Naive thymus-derived CD4-positive, alpha-beta T cell (primary cell): ENCODE results near the gene CENPP. TPM values are rescaled to one million over a fixed set of nuclear protein-coding genes. Genes with fewer than 3 reads are reported as not detected.

Experiments
- ATAC-seq: fragments of 150-1000 bp; cut with Tn5 transposase; 2 replicates; pipeline ENCODE4 v1.10.0; 2021; ENCODE audit warnings: mild to moderate bottlenecking, moderate library complexity
- CTCF ChIA-PET: fragments of 350-600 bp; sonication (Branson Sonifier 250); formaldehyde crosslinking; loops from one replicate; lab custom pipeline; 2021; ENCODE audit warnings: antibody characterized with exemption; lab: Charles Lee
- POLR2A ChIA-PET: fragments of 350-600 bp; sonication (Branson Sonifier 250); formaldehyde crosslinking; loops from one replicate; lab custom pipeline; 2021; ENCODE audit warnings: antibody characterized with exemption, inconsistent platforms; lab: Charles Lee
- DNase-seq, 9 donors: peaks; one replicate each; pipeline versions ENCODE4 v3.0.0 to v3.0.0-alpha.2; 2020 to 2022; ENCODE audit warnings: mixed read lengths in 1 of 9
- H3K27ac ChIP-seq: one replicate; pipeline ENCODE4 v1.7.0; 2013; ENCODE audit warnings: mild to moderate bottlenecking, low read depth, low read length, moderate library complexity
- H3K27me3 ChIP-seq, 2 donors: one replicate each; pipeline ENCODE4 v1.7.0; 2013; ENCODE audit warnings: low read length in 2 of 2, mild to moderate bottlenecking in 2 of 2, moderate library complexity in 2 of 2; ENCODE audit not compliant: control insufficient read depth in 2 of 2, insufficient read depth in 2 of 2
- H3K36me3 ChIP-seq, 3 experiments: 1 replicate in 2 of 3; 2 replicates in 1 of 3; pipeline ENCODE4 v1.7.0; 2013; ENCODE audit warnings: low read length in 3 of 3, mild to moderate bottlenecking in 3 of 3, moderate library complexity in 1 of 3; ENCODE audit not compliant: insufficient read depth in 3 of 3, control insufficient read depth in 2 of 3
- H3K4me1 ChIP-seq, 2 donors: one replicate each; pipeline ENCODE4 v1.7.0; 2013; ENCODE audit warnings: low read length in 2 of 2, mild to moderate bottlenecking in 2 of 2, moderate library complexity in 1 of 2; ENCODE audit not compliant: control insufficient read depth in 2 of 2, insufficient read depth in 2 of 2
- H3K4me3 ChIP-seq: 2 replicates; pipeline ENCODE4 v1.7.0; 2013; ENCODE audit warnings: mild to moderate bottlenecking, low read length
- H3K9me3 ChIP-seq, 3 experiments: 1 replicate in 2 of 3; 2 replicates in 1 of 3; pipeline ENCODE4 v1.7.0; 2013; ENCODE audit warnings: low read length in 3 of 3; ENCODE audit not compliant: control insufficient read depth in 2 of 3
- H3K27ac Mint-ChIP-seq, 9 donors: one replicate each; pipeline ENCODE4 v1.8.0; 2020 to 2022; ENCODE audit warnings: mixed read lengths in 9 of 9, mild to moderate bottlenecking in 8 of 9, moderate library complexity in 5 of 9, inconsistent platforms in 2 of 9
- H3K27me3 Mint-ChIP-seq, 5 donors: one replicate each; pipeline ENCODE4 v1.8.0; 2021 to 2022; ENCODE audit warnings: mixed read lengths in 5 of 5, mild to moderate bottlenecking in 1 of 5
- H3K36me3 Mint-ChIP-seq, 5 donors: one replicate each; pipeline ENCODE4 v1.8.0; 2020 to 2022; ENCODE audit warnings: mixed read lengths in 5 of 5, mild to moderate bottlenecking in 3 of 5, inconsistent platforms in 1 of 5
- H3K4me1 Mint-ChIP-seq, 7 donors: one replicate each; pipeline ENCODE4 v1.8.0; 2020 to 2022; ENCODE audit warnings: mixed read lengths in 7 of 7, mild to moderate bottlenecking in 3 of 7, inconsistent platforms in 1 of 7
- H3K4me3 Mint-ChIP-seq, 10 donors: one replicate each; pipeline ENCODE4 v1.8.0; 2020 to 2022; ENCODE audit warnings: mild to moderate bottlenecking in 10 of 10, mixed read lengths in 10 of 10, moderate library complexity in 6 of 10, inconsistent platforms in 2 of 10
- H3K9me3 Mint-ChIP-seq, 11 donors: one replicate each; pipeline ENCODE4 v1.8.0; 2020 to 2022; ENCODE audit warnings: mixed read lengths in 11 of 11, mild to moderate bottlenecking in 4 of 11, inconsistent platforms in 1 of 11, moderate library complexity in 1 of 11
- intact Hi-C, 2 donors: fragments of 100-400 bp; cut with micrococcal nuclease; formaldehyde crosslinking; loops; one replicate each; pipeline ENCODE4 v1.15.1; 2023
- polyA plus RNA-seq, 2 donors: library from polyadenylated mRNA; unstranded; fragments of 300-500 nt; fragmentation: Illumina TruSeq; gene quantifications; one replicate each; pipeline ENCODE4 v1.2.3, GENCODE V29; 2021
- total RNA-seq, 6 experiments: library from RNA in 5 of 6; stranded (reverse) in 5 of 6; gene quantifications; 1 replicate in 5 of 6; 2 replicates in 1 of 6; pipeline ENCODE4 v1.2.3 and lab custom pipeline; 2021 to 2026

CENPP gene
- total and polyA plus RNA-seq, 7 experiments from 2014 or later: 1.2 to 24.3 (median 3.8) TPM

- H3K27me3 ChIP-seq: no peaks in the 10 kb centered on the region
- DNase-seq: no peak
- no peak for ATAC-seq
- peaks cover 0 to 4% (median 0%) of the 10 kb centered on the region in 5 donors for H3K36me3 Mint-ChIP-seq
- ChIA-PET CTCF (no interaction called here), POLR2A (interaction anchor here (0.8 kb wide), 1 partner anchor 78 kb away, joined by 4 read pairs; the partner anchor contains the start of genes CENPP and NOL8)
- H3K4me3 Mint-ChIP-seq: no peak overlapping the region
- intact Hi-C loops: no loop called here
- H3K4me1 ChIP-seq: peaks cover 0 to 22% of the 10 kb centered on the region in 2 donors
- no peak overlapping the region for H3K27ac ChIP-seq
- no peaks in the 10 kb centered on the region for H3K27me3 Mint-ChIP-seq
- no peaks in the 10 kb centered on the region for H3K9me3 Mint-ChIP-seq
- no peaks in the 10 kb centered on the region for H3K9me3 ChIP-seq
- H3K36me3 ChIP-seq: peaks cover 0 to 4% (median 0%) of the 10 kb centered on the region in 3 experiments
- H3K4me1 Mint-ChIP-seq: peaks cover 15 to 30% (median 28%) of the 10 kb centered on the region in 7 donors
- H3K27ac Mint-ChIP-seq: peak overlapping the region in 1 of 9 donors; percentile 46
- no peak overlapping the region for H3K4me3 ChIP-seq
These were observed 77.3 kb downstream of the CENPP start for GRCh38 chr9:92402826-92403745.

- POLR2A ChIA-PET: interaction anchor here (1.4 kb wide), 1 partner anchor 78 kb away, joined by 3 read pairs; the partner anchor contains the start of gene CENPP
- H3K4me3 Mint-ChIP-seq: peak within 1 kb of the TSS in 4 of 10 donors; percentile 37 to 44 (median 42)
- Histone ChIP-seq H3K4me3 (no peak within 1 kb of the TSS), H3K4me1 (peaks cover 0 to 22% of the 10 kb centered on the region in 2 donors), H3K9me3 (no peaks in the 10 kb centered on the region), H3K36me3 (peaks cover 0 to 4% (median 0%) of the 10 kb centered on the region in 3 experiments), H3K27me3 (no peaks in the 10 kb centered on the region), H3K27ac (no peak within 1 kb of the TSS)
- intact Hi-C loops: no loop called here
- H3K27me3 Mint-ChIP-seq: no peaks in the 10 kb centered on the region
- H3K27ac Mint-ChIP-seq: peak within 1 kb of the TSS in 3 of 9 donors; percentile 7 to 65 (median 39)
- H3K4me1 Mint-ChIP-seq: peaks cover 15 to 30% (median 28%) of the 10 kb centered on the region in 7 donors
- CTCF ChIA-PET: no interaction called here
- no peaks in the 10 kb centered on the region for H3K9me3 Mint-ChIP-seq
- ATAC-seq (no peak), DNase-seq (no peak)
- H3K36me3 Mint-ChIP-seq: peaks cover 0 to 2% (median 0%) of the 10 kb centered on the region in 5 donors
These were observed 78.5 kb downstream of the CENPP start, which contains the start of gene OGN for GRCh38 chr9:92404042-92404836. TSS of gene OGN (minus strand) at chr9:92404578. CDS start at chr9:92403407, 1,171 bp downstream.

- ChIA-PET POLR2A (interaction anchor here (1.4 kb wide), 1 partner anchor 80 kb away, joined by 3 read pairs; the partner anchor contains the start of gene CENPP), CTCF (interaction anchor here (0.6 kb wide), 1 partner anchor 43 kb away, joined by 3 read pairs; no protein-coding TSS in a partner anchor)
- Mint-ChIP-seq H3K27ac (peak overlapping the region; percentile 71 to 90 (median 87)), H3K36me3 (peaks cover 0 to 2% (median 0%) of the 10 kb centered on the region in 5 donors), H3K9me3 (no peaks in the 10 kb centered on the region), H3K27me3 (no peaks in the 10 kb centered on the region), H3K4me3 (peak overlapping the region; percentile 63 to 82 (median 77)), H3K4me1 (peaks cover 15 to 30% (median 28%) of the 10 kb centered on the region in 7 donors)
- ATAC-seq (no peak), DNase-seq (no peak)
- Histone ChIP-seq H3K27me3 (no peaks in the 10 kb centered on the region), H3K27ac (no peak overlapping the region), H3K9me3 (no peaks in the 10 kb centered on the region), H3K4me3 (no peak overlapping the region), H3K36me3 (peaks cover 0 to 4% (median 0%) of the 10 kb centered on the region in 3 experiments), H3K4me1 (peaks cover 0 to 22% of the 10 kb centered on the region in 2 donors)
- intact Hi-C loops: loop anchor here in 1 of 2 donors (5.0 kb wide), 1 partner anchor 79 kb away; the partner anchor contains the start of genes CENPP and NOL8
These were observed 80.1 kb downstream of the CENPP start for GRCh38 chr9:92405818-92406217.

- peak overlapping the region; percentile 63 to 82 (median 77) for H3K4me3 Mint-ChIP-seq
- H3K27ac ChIP-seq: peak overlapping the region; percentile 55
- intact Hi-C loops: loop anchor here in 1 of 2 donors (5.0 kb wide), 1 partner anchor 79 kb away; the partner anchor contains the start of genes CENPP and NOL8
- H3K4me1 Mint-ChIP-seq: peaks cover 15 to 30% (median 28%) of the 10 kb centered on the region in 7 donors
- DNase-seq (peak in 7 of 9 donors; percentile 27 to 60 (median 49)), ATAC-seq (peak; percentile 91)
- peak overlapping the region; percentile 59 for H3K4me3 ChIP-seq
- ChIA-PET CTCF (interaction anchor here (0.6 kb wide), 1 partner anchor 33 kb away, joined by 5 read pairs; no protein-coding TSS in a partner anchor), POLR2A (interaction anchor here (1.7 kb wide), 1 partner anchor 81 kb away, joined by 12 read pairs; the partner anchor contains the start of genes CENPP and NOL8)
- H3K9me3 Mint-ChIP-seq: no peaks in the 10 kb centered on the region
- H3K27ac Mint-ChIP-seq: peak overlapping the region; percentile 71 to 90 (median 87)
- H3K27me3 Mint-ChIP-seq: no peaks in the 10 kb centered on the region
- H3K27me3 ChIP-seq: no peaks in the 10 kb centered on the region
- peaks cover 0 to 2% (median 0%) of the 10 kb centered on the region in 5 donors for H3K36me3 Mint-ChIP-seq
- H3K4me1 ChIP-seq: peaks cover 0 to 22% of the 10 kb centered on the region in 2 donors
- H3K9me3 ChIP-seq: no peaks in the 10 kb centered on the region
- peaks cover 0 to 4% (median 0%) of the 10 kb centered on the region in 3 experiments for H3K36me3 ChIP-seq
These were observed 80.7 kb downstream of the CENPP start for GRCh38 chr9:92406477-92406876.

- ChIA-PET CTCF (no interaction called here), POLR2A (interaction anchor here (1.7 kb wide), 1 partner anchor 83 kb away, joined by 12 read pairs; the partner anchor contains the start of genes CENPP and NOL8)
- Mint-ChIP-seq H3K36me3 (peaks cover 0 to 8% (median 0%) of the 10 kb centered on the region in 5 donors), H3K4me1 (peaks cover 15 to 30% (median 28%) of the 10 kb centered on the region in 7 donors), H3K27ac (peak overlapping the region in 2 of 9 donors; percentile 29 to 82), H3K27me3 (no peaks in the 10 kb centered on the region), H3K4me3 (no peak overlapping the region), H3K9me3 (no peaks in the 10 kb centered on the region)
- Histone ChIP-seq H3K4me1 (peaks cover 0 to 22% of the 10 kb centered on the region in 2 donors), H3K36me3 (peaks cover 0 to 4% (median 0%) of the 10 kb centered on the region in 3 experiments), H3K27me3 (no peaks in the 10 kb centered on the region), H3K9me3 (no peaks in the 10 kb centered on the region), H3K27ac (no peak overlapping the region), H3K4me3 (no peak overlapping the region)
- ATAC-seq (no peak), DNase-seq (no peak)
- intact Hi-C loops: loop anchor here in 1 of 2 donors (5.0 kb wide), 1 partner anchor 81 kb away; the partner anchor contains the start of genes CENPP and NOL8
These were observed 82.1 kb downstream of the CENPP start for GRCh38 chr9:92407818-92408217.
